Measurements from ENCODE around the gene SF3A2. TPM values are rescaled to one million over a fixed set of nuclear protein-coding genes. Genes with fewer than 3 reads are reported as not detected.
"Not testable (repeated sequence)": the region's sequence is repeated elsewhere in the genome, so short reads cannot be mapped to it uniquely, and the experiment has no call there.

Gene SF3A2
- total RNA-seq, 1 experiment from 2014 or later: 184 TPM

DNA sequence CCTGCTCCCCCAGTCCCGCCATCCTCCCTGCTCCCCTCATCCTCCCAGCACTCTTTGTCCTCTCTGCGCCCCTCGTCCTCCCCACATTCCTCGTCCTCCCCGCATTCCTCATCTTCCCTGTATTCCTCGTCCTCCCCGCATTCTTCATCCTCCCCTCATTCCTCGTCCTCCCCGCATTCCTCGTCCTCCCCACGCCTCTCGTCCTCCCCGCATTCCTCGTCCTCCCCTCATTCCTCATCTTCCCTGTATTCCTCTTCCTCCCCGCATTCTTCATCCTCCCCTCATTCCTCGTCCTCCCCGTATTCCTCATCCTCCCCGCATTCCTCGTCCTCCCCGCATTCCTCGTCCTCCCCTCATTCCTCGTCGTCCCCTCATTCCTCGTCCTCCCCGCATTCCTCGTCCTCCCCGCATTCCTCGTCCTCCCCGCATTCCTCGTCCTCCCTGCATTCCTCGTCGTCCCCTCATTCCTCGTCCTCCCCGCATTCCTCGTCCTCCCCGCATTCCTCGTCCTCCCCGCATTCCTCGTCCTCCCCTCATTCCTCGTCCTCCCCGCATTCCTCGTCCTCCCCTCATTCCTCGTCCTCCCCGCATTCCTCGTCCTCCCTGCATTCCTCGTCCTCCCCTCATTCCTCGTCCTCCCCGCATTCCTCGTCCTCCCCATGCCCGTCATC, 35.9 kb upstream of the SF3A2 start:
- H3K4me3 Mint-ChIP-seq; H3K4me1 Mint-ChIP-seq; ATAC-seq; H3K9me3 Mint-ChIP-seq; H3K27me3 Mint-ChIP-seq (ENCODE audit: low read depth); POLR2A ChIA-PET; CTCF ChIA-PET: not testable (repeated sequence)
- DNase-seq (ENCODE audit: low spot score): peak; percentile 47
- H3K36me3 Mint-ChIP-seq: peaks cover 16% of the 10 kb centered on the region
- peak overlapping the region; percentile 96 for H3K27ac Mint-ChIP-seq
- 0 out of 2 replicates have a peak, but pooled peaks have one; percentile 65 for TF ChIP-seq TEAD4 (CRISPR knock-in tag; IDR thresholded peaks at IDR 0.05)
- peak; percentile 32; the same call in 1 of the 2 replicates for TF ChIP-seq TEAD1 (CRISPR knock-in tag; IDR thresholded peaks at IDR 0.05)

DNA sequence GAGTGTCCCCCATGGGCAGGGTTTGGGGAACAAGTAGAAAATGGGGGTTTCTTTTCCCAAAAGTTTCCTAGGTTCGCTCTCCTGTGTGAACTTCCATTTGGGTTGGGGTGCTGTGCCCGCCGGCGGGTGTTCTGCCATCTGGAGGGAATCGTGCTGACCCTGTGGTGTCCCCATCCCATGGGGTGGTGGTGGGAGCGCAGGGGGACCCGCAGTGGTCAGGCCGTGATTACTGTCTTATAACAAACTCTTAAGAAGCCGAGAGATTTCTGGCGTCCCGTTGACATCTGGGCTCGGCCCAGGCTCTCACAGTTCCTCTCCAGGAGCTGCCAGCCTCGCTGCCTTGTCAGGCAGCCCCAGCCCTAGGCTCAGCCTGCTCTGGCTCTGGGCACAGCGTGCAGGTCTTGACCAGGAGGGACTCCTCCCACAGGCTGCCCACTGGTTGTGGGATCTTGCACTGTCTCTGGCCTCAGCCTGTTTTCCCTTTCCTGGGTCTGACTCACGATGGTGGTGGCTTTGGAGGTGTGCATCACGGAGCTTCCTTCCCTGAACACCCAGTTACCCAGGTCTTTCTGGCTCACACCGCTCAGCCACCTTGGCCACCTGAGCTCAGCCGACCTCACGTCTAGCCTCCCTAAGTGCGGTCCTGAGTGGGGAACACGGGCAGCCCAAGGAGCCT, 35.0 kb upstream of the SF3A2 start:
- ChIA-PET POLR2A (no interaction called here), CTCF (no interaction called here)
- Mint-ChIP-seq H3K4me3 (no peak overlapping the region), H3K27ac (peak overlapping the region; percentile 96), H3K36me3 (peaks cover 16% of the 10 kb centered on the region), H3K4me1 (no peaks in the 10 kb centered on the region), H3K27me3 (ENCODE audit: low read depth) (no peaks in the 10 kb centered on the region), H3K9me3 (no peaks in the 10 kb centered on the region)
- ATAC-seq (no peak), DNase-seq (ENCODE audit: low spot score) (no peak)
- TF ChIP-seq JAZF1 (CRISPR knock-in tag; IDR thresholded peaks at IDR 0.05) (no peak), GTF2I (CRISPR knock-in tag; conservative IDR thresholded peaks at IDR 0.05) (no peak), IRF2 (CRISPR knock-in tag; IDR thresholded peaks at IDR 0.05; ENCODE audit: borderline replicate concordance, low read depth) (no peak), SOX15 (CRISPR knock-in tag; IDR thresholded peaks at IDR 0.05) (no peak), ESRRA (CRISPR knock-in tag; IDR thresholded peaks at IDR 0.05; ENCODE audit: borderline replicate concordance) (no peak), ZNF423 (CRISPR knock-in tag; IDR thresholded peaks at IDR 0.05) (no peak), ZNF263 (CRISPR knock-in tag; IDR thresholded peaks at IDR 0.05; ENCODE audit: low read depth) (no peak), JUN (CRISPR knock-in tag; IDR thresholded peaks at IDR 0.05) (no peak), CREM (CRISPR knock-in tag; IDR thresholded peaks at IDR 0.05) (no peak), TP53 (CRISPR knock-in tag; IDR thresholded peaks at IDR 0.05) (no peak)
- TF ChIP-seq, protein P1, sequence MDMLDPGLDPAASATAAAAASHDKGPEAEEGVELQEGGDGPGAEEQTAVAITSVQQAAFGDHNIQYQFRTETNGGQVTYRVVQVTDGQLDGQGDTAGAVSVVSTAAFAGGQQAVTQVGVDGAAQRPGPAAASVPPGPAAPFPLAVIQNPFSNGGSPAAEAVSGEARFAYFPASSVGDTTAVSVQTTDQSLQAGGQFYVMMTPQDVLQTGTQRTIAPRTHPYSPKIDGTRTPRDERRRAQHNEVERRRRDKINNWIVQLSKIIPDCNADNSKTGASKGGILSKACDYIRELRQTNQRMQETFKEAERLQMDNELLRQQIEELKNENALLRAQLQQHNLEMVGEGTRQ (CRISPR knock-in tag; IDR thresholded peaks at IDR 0.05): no peak
- TF ChIP-seq, protein P2, sequence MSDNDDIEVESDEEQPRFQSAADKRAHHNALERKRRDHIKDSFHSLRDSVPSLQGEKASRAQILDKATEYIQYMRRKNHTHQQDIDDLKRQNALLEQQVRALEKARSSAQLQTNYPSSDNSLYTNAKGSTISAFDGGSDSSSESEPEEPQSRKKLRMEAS (CRISPR knock-in tag; IDR thresholded peaks at IDR 0.05): no peak
- TF ChIP-seq, protein P3, sequence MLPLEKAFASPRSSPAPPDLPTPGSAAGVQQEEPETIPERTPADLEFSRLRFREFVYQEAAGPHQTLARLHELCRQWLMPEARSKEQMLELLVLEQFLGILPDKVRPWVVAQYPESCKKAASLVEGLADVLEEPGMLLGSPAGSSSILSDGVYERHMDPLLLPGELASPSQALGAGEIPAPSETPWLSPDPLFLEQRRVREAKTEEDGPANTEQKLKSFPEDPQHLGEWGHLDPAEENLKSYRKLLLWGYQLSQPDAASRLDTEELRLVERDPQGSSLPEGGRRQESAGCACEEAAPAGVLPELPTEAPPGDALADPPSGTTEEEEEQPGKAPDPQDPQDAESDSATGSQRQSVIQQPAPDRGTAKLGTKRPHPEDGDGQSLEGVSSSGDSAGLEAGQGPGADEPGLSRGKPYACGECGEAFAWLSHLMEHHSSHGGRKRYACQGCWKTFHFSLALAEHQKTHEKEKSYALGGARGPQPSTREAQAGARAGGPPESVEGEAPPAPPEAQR (CRISPR knock-in tag; IDR thresholded peaks at IDR 0.05): no peak
- TF ChIP-seq, protein P4, sequence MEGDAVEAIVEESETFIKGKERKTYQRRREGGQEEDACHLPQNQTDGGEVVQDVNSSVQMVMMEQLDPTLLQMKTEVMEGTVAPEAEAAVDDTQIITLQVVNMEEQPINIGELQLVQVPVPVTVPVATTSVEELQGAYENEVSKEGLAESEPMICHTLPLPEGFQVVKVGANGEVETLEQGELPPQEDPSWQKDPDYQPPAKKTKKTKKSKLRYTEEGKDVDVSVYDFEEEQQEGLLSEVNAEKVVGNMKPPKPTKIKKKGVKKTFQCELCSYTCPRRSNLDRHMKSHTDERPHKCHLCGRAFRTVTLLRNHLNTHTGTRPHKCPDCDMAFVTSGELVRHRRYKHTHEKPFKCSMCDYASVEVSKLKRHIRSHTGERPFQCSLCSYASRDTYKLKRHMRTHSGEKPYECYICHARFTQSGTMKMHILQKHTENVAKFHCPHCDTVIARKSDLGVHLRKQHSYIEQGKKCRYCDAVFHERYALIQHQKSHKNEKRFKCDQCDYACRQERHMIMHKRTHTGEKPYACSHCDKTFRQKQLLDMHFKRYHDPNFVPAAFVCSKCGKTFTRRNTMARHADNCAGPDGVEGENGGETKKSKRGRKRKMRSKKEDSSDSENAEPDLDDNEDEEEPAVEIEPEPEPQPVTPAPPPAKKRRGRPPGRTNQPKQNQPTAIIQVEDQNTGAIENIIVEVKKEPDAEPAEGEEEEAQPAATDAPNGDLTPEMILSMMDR (IDR thresholded peaks at IDR 0.05): no peak
- TF ChIP-seq, protein P5, sequence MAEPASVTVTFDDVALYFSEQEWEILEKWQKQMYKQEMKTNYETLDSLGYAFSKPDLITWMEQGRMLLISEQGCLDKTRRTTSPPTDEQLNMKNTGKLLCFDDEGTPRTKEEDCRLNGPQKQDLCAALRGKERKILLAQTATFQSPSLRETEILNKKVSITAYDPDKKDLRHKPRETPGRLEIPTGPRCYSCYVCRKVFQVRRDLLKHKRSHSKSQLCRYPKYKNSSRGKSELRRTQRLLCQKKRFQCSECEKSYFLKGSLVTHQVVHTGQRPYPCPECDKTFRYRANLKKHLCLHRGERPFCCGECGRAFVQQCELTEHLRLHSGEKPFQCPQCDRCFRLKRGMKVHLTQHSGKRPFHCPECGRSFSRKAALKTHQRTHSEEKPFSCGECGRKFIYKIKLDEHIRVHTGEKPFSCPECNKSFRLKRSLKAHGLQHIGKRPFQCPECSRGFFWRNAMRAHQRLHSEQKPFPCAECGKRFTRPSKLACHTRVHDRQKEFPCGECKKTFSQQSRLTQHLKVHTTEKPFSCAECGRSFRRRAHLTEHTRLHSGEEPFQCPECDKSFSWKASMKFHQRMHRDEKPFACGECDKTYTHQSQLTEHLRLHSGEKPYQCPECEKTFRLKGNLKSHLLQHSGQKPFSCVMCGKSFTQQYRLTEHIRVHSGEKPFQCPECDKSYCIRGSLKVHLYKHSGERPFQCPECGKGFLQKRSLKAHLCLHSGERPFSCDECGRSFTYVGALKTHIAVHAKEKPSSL (CRISPR knock-in tag; conservative IDR thresholded peaks at IDR 0.05): no peak
- TF ChIP-seq, protein P6, sequence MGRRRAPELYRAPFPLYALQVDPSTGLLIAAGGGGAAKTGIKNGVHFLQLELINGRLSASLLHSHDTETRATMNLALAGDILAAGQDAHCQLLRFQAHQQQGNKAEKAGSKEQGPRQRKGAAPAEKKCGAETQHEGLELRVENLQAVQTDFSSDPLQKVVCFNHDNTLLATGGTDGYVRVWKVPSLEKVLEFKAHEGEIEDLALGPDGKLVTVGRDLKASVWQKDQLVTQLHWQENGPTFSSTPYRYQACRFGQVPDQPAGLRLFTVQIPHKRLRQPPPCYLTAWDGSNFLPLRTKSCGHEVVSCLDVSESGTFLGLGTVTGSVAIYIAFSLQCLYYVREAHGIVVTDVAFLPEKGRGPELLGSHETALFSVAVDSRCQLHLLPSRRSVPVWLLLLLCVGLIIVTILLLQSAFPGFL (CRISPR knock-in tag; IDR thresholded peaks at IDR 0.05; ENCODE audit: borderline replicate concordance): no peak
